HepG2 (cell line): ENCODE measurements around the gene TTC38. TPM values are rescaled to one million over a fixed set of nuclear protein-coding genes. Genes with fewer than 3 reads are reported as not detected.

Source experiments
- ATAC-seq: fragments of 200-7000 bp; cut with Tn5 transposase; 3 replicates; pipeline ENCODE4 v1.9.1; 2020; ENCODE audit warnings: mild to moderate bottlenecking, moderate library complexity
- BruUV-seq: library from RNA; stranded (reverse); fragments of 400-500 nt; replicated peaks from 2 replicates; lab custom pipeline; 2021; lab: Mats Ljungman, UMichigan
- CTCF ChIA-PET: fragments of 300-600 bp; formaldehyde crosslinking; extraction: SDS; loops from one replicate; lab custom pipeline; 2021; ENCODE audit warnings: low total read pairs, inconsistent platforms, low intra/inter-chr PET ratio; lab: Yijun Ruan, JAX
- POLR2A ChIA-PET: fragments of 350-600 bp; sonication (Branson Sonifier 250); formaldehyde crosslinking; loops from one replicate; lab custom pipeline; 2020; ENCODE audit warnings: antibody characterized with exemption, inconsistent platforms; lab: Yijun Ruan, JAX
- DNase-seq: peaks from one replicate; pipeline ENCODE4 v3.0.0-alpha.2; 2015; ENCODE audit warnings: low spot score
- FAIRE-seq: peaks from 3 replicates; lab custom pipeline; 2011; peaks lifted over from hg19 to GRCh38; lab: Jason Lieb, UNC
- H2AFZ ChIP-seq: one replicate; pipeline ENCODE4 v1.6.1; 2011; ENCODE audit warnings: low read length, inconsistent platforms
- H3K27ac ChIP-seq: fragments of 300-600 bp; 3 replicates; pipeline ENCODE4 v1.8.0; 2011; ENCODE audit warnings: mixed run types, mild to moderate bottlenecking, mixed read lengths, low read length, inconsistent platforms; ENCODE audit not compliant: insufficient read depth; ENCODE audit errors: extremely low read length
- H3K27me3 ChIP-seq, 2 experiments: fragments of 200-600 bp in 1 of 2; 2 replicates in 1 of 2; 3 replicates in 1 of 2; pipeline versions ENCODE4 v1.6.0 to v1.8.0; 2011; ENCODE audit warnings: low read length in 2 of 2, mild to moderate bottlenecking in 2 of 2, moderate library complexity in 2 of 2, inconsistent platforms in 1 of 2; ENCODE audit not compliant: insufficient read depth in 2 of 2, control insufficient read depth in 1 of 2
- H3K36me3 ChIP-seq, 2 experiments: fragments of 200-600 bp in 1 of 2; replicated peaks in 1 of 2; 2 replicates in 1 of 2; 3 replicates in 1 of 2; pipeline versions ENCODE4 v1.5.1 to v1.8.0; 2011; ENCODE audit warnings: low read length in 2 of 2, inconsistent platforms in 1 of 2; ENCODE audit not compliant: insufficient read depth in 2 of 2, control insufficient read depth in 1 of 2
- H3K4me1 ChIP-seq: 2 replicates; pipeline ENCODE4 v1.5.1; 2012; ENCODE audit warnings: low read length, inconsistent platforms; ENCODE audit not compliant: insufficient read depth
- H3K4me2 ChIP-seq: 2 replicates; pipeline ENCODE4 v1.6.0; 2011; ENCODE audit warnings: low read depth, low read length, inconsistent platforms
- H3K4me3 ChIP-seq, 3 experiments: fragments of 200-600 bp in 1 of 3; sonication (generic), shearing (Covaris generic) in 1 of 3; replicated peaks in 1 of 3; 2 replicates each; pipeline ENCODE4 v1.5.1; 2011 to 2016; ENCODE audit warnings: low read length in 3 of 3, inconsistent platforms in 2 of 3, low read depth in 2 of 3, mild to moderate bottlenecking in 2 of 3, control low read depth in 1 of 3, mixed read lengths in 1 of 3; ENCODE audit not compliant: insufficient read depth in 1 of 3
- H3K79me2 ChIP-seq: one replicate; pipeline ENCODE4 v1.6.1; 2011; ENCODE audit warnings: low read length, inconsistent platforms; ENCODE audit not compliant: insufficient read depth
- H3K9ac ChIP-seq: 2 replicates; pipeline ENCODE4 v1.6.0; 2011; ENCODE audit warnings: mild to moderate bottlenecking, low read depth, low read length, inconsistent platforms; ENCODE audit not compliant: insufficient read depth
- H3K9me3 ChIP-seq: 2 replicates; pipeline ENCODE4 v1.5.1; 2012; ENCODE audit warnings: mild to moderate bottlenecking, low read length
- H4K20me1 ChIP-seq: 2 replicates; pipeline ENCODE4 v1.6.0; 2011; ENCODE audit warnings: inconsistent platforms, mild to moderate bottlenecking, low read length, moderate library complexity; ENCODE audit not compliant: insufficient read depth
- CTCF ChIP-seq: sonication (generic); formaldehyde crosslinking; IDR thresholded peaks from 2 replicates; pipeline ENCODE4 v1.5.0; 2020; ENCODE audit warnings: mild to moderate bottlenecking, missing genetic modification reagents, moderate library complexity
- ELF4 ChIP-seq: sonication (generic); formaldehyde crosslinking; IDR thresholded peaks from 2 replicates; pipeline ENCODE4 v1.5.0; 2020; ENCODE audit warnings: missing genetic modification reagents, mild to moderate bottlenecking, moderate library complexity, borderline replicate concordance
- FOXJ3 ChIP-seq: sonication (generic); formaldehyde crosslinking; IDR thresholded peaks from 2 replicates; pipeline ENCODE4 v1.4.0; 2020; ENCODE audit warnings: missing genetic modification reagents, mild to moderate bottlenecking, borderline replicate concordance
- SKI ChIP-seq: fragments of 450-650 bp; IDR thresholded peaks from one replicate; pipeline ENCODE4 v1.6.1; 2018; ENCODE audit warnings: mild to moderate bottlenecking; ENCODE audit not compliant: partially characterized antibody
- TFDP1 ChIP-seq: IDR thresholded peaks from 2 replicates; pipeline ENCODE4 v1.6.1; 2016; ENCODE audit warnings: missing compliant biosample characterization, missing genetic modification reagents, borderline replicate concordance
- TIGD3 ChIP-seq: sonication (generic); formaldehyde crosslinking; IDR thresholded peaks from 2 replicates; pipeline ENCODE4 v1.5.1; 2020; ENCODE audit warnings: mild to moderate bottlenecking, missing genetic modification reagents, borderline replicate concordance
- ZKSCAN5 ChIP-seq: sonication (generic); formaldehyde crosslinking; IDR thresholded peaks from 2 replicates; pipeline ENCODE4 v1.5.1; 2020; ENCODE audit warnings: mild to moderate bottlenecking, missing genetic modification reagents
- ZNF331 ChIP-seq: sonication (generic); formaldehyde crosslinking; IDR thresholded peaks from 2 replicates; pipeline ENCODE4 v1.4.0; 2020; ENCODE audit warnings: missing genetic modification reagents
- ZNF343 ChIP-seq: sonication (generic); formaldehyde crosslinking; IDR thresholded peaks from 2 replicates; pipeline ENCODE4 v1.4.0; 2020; ENCODE audit warnings: mild to moderate bottlenecking, missing genetic modification reagents
- ZNF367 ChIP-seq: sonication (generic); formaldehyde crosslinking; IDR thresholded peaks from 2 replicates; pipeline ENCODE4 v1.4.0; 2020; ENCODE audit warnings: missing genetic modification reagents, borderline replicate concordance
- ZNF713 ChIP-seq: sonication (generic); formaldehyde crosslinking; IDR thresholded peaks from 2 replicates; pipeline ENCODE4 v1.4.0; 2020; ENCODE audit warnings: mild to moderate bottlenecking, missing genetic modification reagents
- WGBS: methylation state at CpG from one replicate; pipeline ENCODE4 v1.1.6; 2017; ENCODE audit warnings: low lambda C conversion rate; 5-methylcytosine and 5-hydroxymethylcytosine counted together
- in situ Hi-C: cut with HindIII; loops from 2 replicates; pipeline ENCODE4 v1.10.0; 2017; ENCODE audit warnings: low pct_unique_long_range_greater_than_20kb; ENCODE audit not compliant: extremely low pct_ligation_motif_present
- intact Hi-C: fragments of 100-400 bp; cut with micrococcal nuclease; formaldehyde crosslinking; loops from one replicate; pipeline ENCODE4 v1.10.0; 2022; ENCODE audit not compliant: unreplicated experiment
- polyA plus RNA-seq, 8 experiments: library from polyadenylated mRNA; depleted of rRNA in 3 of 8; stranded (reverse) in 7 of 8; unstranded in 1 of 8; fragments of >200 nt; fragmentation: Illumina TruSeq in 4 of 8; extraction: Trizol in 4 of 8; gene quantifications; 2 replicates each; pipeline versions ENCODE4 v1.2.1 to v1.2.3, GENCODE V29; 2011 to 2016; ENCODE audit warnings: low read depth in 4 of 8, missing spikeins in 1 of 8, mixed read lengths in 1 of 8; ENCODE audit not compliant: insufficient read depth in 1 of 8
- total RNA-seq, 5 experiments: library from RNA; depleted of rRNA; stranded (reverse); fragments of >200 nt; fragmentation: Illumina TruSeq; extraction: Trizol; gene quantifications; 2 replicates each; pipeline ENCODE4 v1.2.3, GENCODE V29; 2016; ENCODE audit warnings: low read depth in 1 of 5
- TF ChIP-seq, protein P1 (sequence below): sonication (generic); formaldehyde crosslinking; IDR thresholded peaks from 2 replicates; pipeline ENCODE4 v1.4.0; 2020; ENCODE audit warnings: mild to moderate bottlenecking, missing genetic modification reagents

The TTC38 gene
- total and polyA plus RNA-seq, 2 of the 13 experiments (the other 11 are each of a cell fraction or from before 2014, with no cell fraction given), result 101 to 105 TPM

GRCh38 chr22:46219636-46220035 lies 48.2 kb upstream of the TTC38 start:
- no peaks in the 10 kb centered on the region for H4K20me1 ChIP-seq
- no peak overlapping the region for H3K27ac ChIP-seq
- BruUV-seq, result no TSS peak
- no peaks in the 10 kb centered on the region for H3K27me3 ChIP-seq
- ATAC-seq (no peak), FAIRE-seq (no peak), DNase-seq (no peak)
- in situ Hi-C loops (no loop called here), intact Hi-C loops (no loop called here)
- no peaks in the 10 kb centered on the region for H3K9me3 ChIP-seq
- ChIA-PET POLR2A (no interaction called here), CTCF (no interaction called here)
- H3K4me3 ChIP-seq, result no peak overlapping the region
- 94% methylated on average over 10 of the region's 10 CpGs for WGBS
- no peak overlapping the region for H2AFZ ChIP-seq
- no peaks in the 10 kb centered on the region for H3K79me2 ChIP-seq
- peaks cover 19 to 55% of the 10 kb centered on the region in 2 experiments; a peak in 4 of 5 replicates for H3K36me3 ChIP-seq
- no peak overlapping the region for H3K9ac ChIP-seq
- no peak overlapping the region for H3K4me2 ChIP-seq
- TF ChIP-seq ZNF713 (no peak), TIGD3 (CRISPR knock-in tag) (no peak)
- no peaks in the 10 kb centered on the region for H3K4me1 ChIP-seq

DNA sequence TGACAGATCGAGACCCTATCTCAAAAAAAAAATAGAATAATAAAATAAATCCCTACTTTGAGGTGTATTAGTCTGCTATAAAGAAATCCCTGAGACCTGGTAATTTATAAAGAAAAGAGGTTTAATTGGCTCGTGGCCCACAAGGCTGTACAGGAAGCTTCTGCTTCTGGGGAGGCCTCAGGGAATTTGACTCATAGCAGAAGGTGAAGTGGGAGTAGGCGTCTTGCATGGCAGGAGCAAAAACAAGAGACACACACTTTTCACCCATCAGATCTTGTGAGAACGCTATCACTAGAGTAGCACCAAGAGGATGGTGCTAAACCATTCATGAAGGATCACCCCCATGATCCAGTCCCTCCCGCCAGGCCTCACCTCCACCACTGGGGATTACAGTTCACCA lies 46.9 kb upstream of the TTC38 start:
- Histone ChIP-seq H4K20me1 (no peaks in the 10 kb centered on the region), H3K4me2 (no peak overlapping the region), H2AFZ (no peak overlapping the region), H3K79me2 (no peaks in the 10 kb centered on the region), H3K4me1 (no peaks in the 10 kb centered on the region), H3K9ac (no peak overlapping the region), H3K4me3 (no peak overlapping the region), H3K27me3 (no peaks in the 10 kb centered on the region), H3K36me3 (peaks cover 21 to 48% of the 10 kb centered on the region in 2 experiments; a peak in 4 of 5 replicates), H3K9me3 (no peaks in the 10 kb centered on the region), H3K27ac (no peak overlapping the region)
- POLR2A ChIA-PET, result no interaction called here
- ATAC-seq (no peak), DNase-seq (no peak), FAIRE-seq (no peak)
- CTCF ChIA-PET, result no interaction called here
- in situ Hi-C loops (no loop called here), intact Hi-C loops (no loop called here)
- WGBS, result over 99% methylated on average over 4 of the region's 5 CpGs
- BruUV-seq, result no TSS peak
- TF ChIP-seq, protein P1, sequence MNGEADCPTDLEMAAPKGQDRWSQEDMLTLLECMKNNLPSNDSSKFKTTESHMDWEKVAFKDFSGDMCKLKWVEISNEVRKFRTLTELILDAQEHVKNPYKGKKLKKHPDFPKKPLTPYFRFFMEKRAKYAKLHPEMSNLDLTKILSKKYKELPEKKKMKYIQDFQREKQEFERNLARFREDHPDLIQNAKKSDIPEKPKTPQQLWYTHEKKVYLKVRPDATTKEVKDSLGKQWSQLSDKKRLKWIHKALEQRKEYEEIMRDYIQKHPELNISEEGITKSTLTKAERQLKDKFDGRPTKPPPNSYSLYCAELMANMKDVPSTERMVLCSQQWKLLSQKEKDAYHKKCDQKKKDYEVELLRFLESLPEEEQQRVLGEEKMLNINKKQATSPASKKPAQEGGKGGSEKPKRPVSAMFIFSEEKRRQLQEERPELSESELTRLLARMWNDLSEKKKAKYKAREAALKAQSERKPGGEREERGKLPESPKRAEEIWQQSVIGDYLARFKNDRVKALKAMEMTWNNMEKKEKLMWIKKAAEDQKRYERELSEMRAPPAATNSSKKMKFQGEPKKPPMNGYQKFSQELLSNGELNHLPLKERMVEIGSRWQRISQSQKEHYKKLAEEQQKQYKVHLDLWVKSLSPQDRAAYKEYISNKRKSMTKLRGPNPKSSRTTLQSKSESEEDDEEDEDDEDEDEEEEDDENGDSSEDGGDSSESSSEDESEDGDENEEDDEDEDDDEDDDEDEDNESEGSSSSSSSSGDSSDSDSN (CRISPR knock-in tag), result no peak
- no peak for TF ChIP-seq ZKSCAN5 (CRISPR knock-in tag)
- TF ChIP-seq ZNF331 (CRISPR knock-in tag), result no peak
- no peak for TF ChIP-seq TFDP1 (CRISPR knock-in tag)
- no peak for TF ChIP-seq ELF4 (CRISPR knock-in tag)
- no peak for TF ChIP-seq ZNF343 (CRISPR knock-in tag)
- TF ChIP-seq ZNF367, result no peak
- no peak for TF ChIP-seq FOXJ3 (CRISPR knock-in tag)
- TF ChIP-seq CTCF (CRISPR knock-in tag), result no peak
- TF ChIP-seq SKI, result no peak
